ENCODE data around the gene GSAP.
"Not testable (repeated sequence)": the region's sequence is repeated elsewhere in the genome, so short reads cannot be mapped to it uniquely, and the experiment has no call there.

Gene GSAP

DNA sequence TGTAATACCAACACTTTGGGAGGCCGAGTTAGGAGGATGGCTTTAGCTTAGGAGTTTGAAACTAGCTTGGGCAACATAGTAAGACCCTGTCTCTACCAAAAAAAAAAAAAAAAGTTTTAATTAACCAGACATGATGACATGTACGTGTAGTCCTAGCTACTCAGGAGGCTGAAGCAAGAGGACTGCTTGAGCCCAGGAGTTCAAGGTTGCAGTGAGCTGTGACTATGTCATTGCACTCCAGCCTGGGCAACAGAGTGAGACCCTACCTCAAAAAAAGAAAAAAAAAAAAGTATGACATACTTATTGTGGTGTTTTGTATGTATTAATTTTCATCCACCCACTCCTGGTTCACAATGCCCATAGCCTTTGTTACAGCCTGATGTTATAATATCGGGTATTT lies 69.7 kb downstream of the GSAP start:
- no peak overlapping the region for H3K4me2 ChIP-seq (ENCODE audit: low read depth, low read length, poor library complexity, severe bottlenecking)
- no peak overlapping the region for H3K27ac ChIP-seq (ENCODE audit: low read depth, low read length)
- no peaks in the 10 kb centered on the region for H3K79me2 ChIP-seq (ENCODE audit: insufficient read depth, low read length)
- no peaks in the 10 kb centered on the region for H3F3A ChIP-seq (ENCODE audit: insufficient read depth)
- no peak overlapping the region for H2AFZ ChIP-seq (ENCODE audit: low read depth, low read length, severe bottlenecking)
- H3K4me3 ChIP-seq (ENCODE audit: insufficient read depth, low read length, poor library complexity, severe bottlenecking), result no peak overlapping the region
- H3K9me3 ChIP-seq (ENCODE audit: insufficient read depth, low read length), result no peaks in the 10 kb centered on the region
- H3K27me3 ChIP-seq (ENCODE audit: low read length), result no peaks in the 10 kb centered on the region
- H4K20me1 ChIP-seq (ENCODE audit: low read depth, low read length), result no peaks in the 10 kb centered on the region
- no peaks in the 10 kb centered on the region for H3K9me2 ChIP-seq (replicated peaks; ENCODE audit: insufficient read depth, low read length)
- no peaks in the 10 kb centered on the region for H3K36me3 ChIP-seq (ENCODE audit: low read length)
- no peak overlapping the region for H3K9ac ChIP-seq (ENCODE audit: low read length)
- TF ChIP-seq EZH2phosphoT487 (conservative IDR thresholded peaks at IDR 0.05; ENCODE audit: low read length), result no peak
- TF ChIP-seq, protein P1, sequence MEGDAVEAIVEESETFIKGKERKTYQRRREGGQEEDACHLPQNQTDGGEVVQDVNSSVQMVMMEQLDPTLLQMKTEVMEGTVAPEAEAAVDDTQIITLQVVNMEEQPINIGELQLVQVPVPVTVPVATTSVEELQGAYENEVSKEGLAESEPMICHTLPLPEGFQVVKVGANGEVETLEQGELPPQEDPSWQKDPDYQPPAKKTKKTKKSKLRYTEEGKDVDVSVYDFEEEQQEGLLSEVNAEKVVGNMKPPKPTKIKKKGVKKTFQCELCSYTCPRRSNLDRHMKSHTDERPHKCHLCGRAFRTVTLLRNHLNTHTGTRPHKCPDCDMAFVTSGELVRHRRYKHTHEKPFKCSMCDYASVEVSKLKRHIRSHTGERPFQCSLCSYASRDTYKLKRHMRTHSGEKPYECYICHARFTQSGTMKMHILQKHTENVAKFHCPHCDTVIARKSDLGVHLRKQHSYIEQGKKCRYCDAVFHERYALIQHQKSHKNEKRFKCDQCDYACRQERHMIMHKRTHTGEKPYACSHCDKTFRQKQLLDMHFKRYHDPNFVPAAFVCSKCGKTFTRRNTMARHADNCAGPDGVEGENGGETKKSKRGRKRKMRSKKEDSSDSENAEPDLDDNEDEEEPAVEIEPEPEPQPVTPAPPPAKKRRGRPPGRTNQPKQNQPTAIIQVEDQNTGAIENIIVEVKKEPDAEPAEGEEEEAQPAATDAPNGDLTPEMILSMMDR (IDR thresholded peaks at IDR 0.05; ENCODE audit: insufficient read depth, low read length, poor library complexity, severe bottlenecking), result no peak

DNA sequence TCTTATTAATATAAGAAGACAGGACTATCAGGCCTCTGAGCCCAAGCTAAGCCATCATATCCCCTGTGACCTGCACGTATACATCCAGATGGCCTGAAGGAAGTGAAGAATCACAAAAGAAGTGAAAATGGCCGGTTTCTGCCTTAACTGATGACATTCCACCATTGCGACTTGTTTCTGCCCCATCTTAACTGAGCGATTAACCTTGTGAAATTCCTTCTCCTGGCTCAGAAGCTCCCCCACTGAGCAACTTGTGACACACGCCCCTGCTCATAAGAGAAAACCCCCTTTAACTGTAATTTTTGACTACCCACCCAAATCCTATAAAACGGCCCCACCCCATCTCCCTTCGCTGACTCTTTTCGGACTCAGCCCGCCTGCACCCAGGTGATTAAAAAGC lies 70.7 kb downstream of the GSAP start:
- not testable (repeated sequence) for H3K4me2 ChIP-seq (ENCODE audit: low read depth, low read length, poor library complexity, severe bottlenecking); H3K27ac ChIP-seq (ENCODE audit: low read depth, low read length); H3F3A ChIP-seq (ENCODE audit: insufficient read depth); H3K27me3 ChIP-seq (ENCODE audit: low read length); H3K36me3 ChIP-seq (ENCODE audit: low read length); H4K20me1 ChIP-seq (ENCODE audit: low read depth, low read length); H3K4me3 ChIP-seq (ENCODE audit: insufficient read depth, low read length, poor library complexity, severe bottlenecking); H2AFZ ChIP-seq (ENCODE audit: low read depth, low read length, severe bottlenecking); H3K9ac ChIP-seq (ENCODE audit: low read length); H3K9me3 ChIP-seq (ENCODE audit: insufficient read depth, low read length); H3K9me2 ChIP-seq (replicated peaks; ENCODE audit: insufficient read depth, low read length); H3K79me2 ChIP-seq (ENCODE audit: insufficient read depth, low read length)

DNA sequence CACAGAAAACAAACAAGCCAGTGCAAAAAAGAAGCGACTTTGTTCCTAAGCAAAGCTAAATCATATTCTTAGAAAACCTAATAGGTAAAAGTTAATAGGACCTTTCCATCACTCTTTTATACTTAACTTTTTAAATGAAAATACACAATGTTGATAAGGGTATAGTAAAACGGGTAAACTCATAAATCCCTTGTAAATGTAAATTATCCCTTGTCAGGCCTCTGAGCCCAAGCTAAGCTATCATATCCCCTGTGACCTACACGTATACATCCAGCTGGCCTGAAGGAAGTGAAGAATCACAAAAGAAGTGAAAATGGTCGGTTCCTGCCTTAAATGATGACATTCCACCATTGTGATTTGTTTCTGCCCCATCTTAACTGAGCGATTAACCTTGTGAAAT lies 76.4 kb downstream of the GSAP start:
- no peak overlapping the region for H3K27ac ChIP-seq (ENCODE audit: low read depth, low read length)
- TF ChIP-seq, protein P1 (IDR thresholded peaks at IDR 0.05; ENCODE audit: insufficient read depth, low read length, poor library complexity, severe bottlenecking), result no peak
- no peak for TF ChIP-seq EZH2phosphoT487 (conservative IDR thresholded peaks at IDR 0.05; ENCODE audit: low read length)
- H3K9me3 ChIP-seq (ENCODE audit: insufficient read depth, low read length), result no peaks in the 10 kb centered on the region
- no peak overlapping the region for H3K4me3 ChIP-seq (ENCODE audit: insufficient read depth, low read length, poor library complexity, severe bottlenecking)
- H3K36me3 ChIP-seq (ENCODE audit: low read length), result no peaks in the 10 kb centered on the region
- H3K9me2 ChIP-seq (replicated peaks; ENCODE audit: insufficient read depth, low read length), result no peaks in the 10 kb centered on the region
- H3K79me2 ChIP-seq (ENCODE audit: insufficient read depth, low read length), result no peaks in the 10 kb centered on the region
- H3K4me2 ChIP-seq (ENCODE audit: low read depth, low read length, poor library complexity, severe bottlenecking), result no peak overlapping the region
- H4K20me1 ChIP-seq (ENCODE audit: low read depth, low read length), result no peaks in the 10 kb centered on the region
- no peak overlapping the region for H3K9ac ChIP-seq (ENCODE audit: low read length)
- H3F3A ChIP-seq (ENCODE audit: insufficient read depth), result no peaks in the 10 kb centered on the region
- H3K27me3 ChIP-seq (ENCODE audit: low read length), result no peaks in the 10 kb centered on the region
- H2AFZ ChIP-seq (ENCODE audit: low read depth, low read length, severe bottlenecking), result no peak overlapping the region

DNA sequence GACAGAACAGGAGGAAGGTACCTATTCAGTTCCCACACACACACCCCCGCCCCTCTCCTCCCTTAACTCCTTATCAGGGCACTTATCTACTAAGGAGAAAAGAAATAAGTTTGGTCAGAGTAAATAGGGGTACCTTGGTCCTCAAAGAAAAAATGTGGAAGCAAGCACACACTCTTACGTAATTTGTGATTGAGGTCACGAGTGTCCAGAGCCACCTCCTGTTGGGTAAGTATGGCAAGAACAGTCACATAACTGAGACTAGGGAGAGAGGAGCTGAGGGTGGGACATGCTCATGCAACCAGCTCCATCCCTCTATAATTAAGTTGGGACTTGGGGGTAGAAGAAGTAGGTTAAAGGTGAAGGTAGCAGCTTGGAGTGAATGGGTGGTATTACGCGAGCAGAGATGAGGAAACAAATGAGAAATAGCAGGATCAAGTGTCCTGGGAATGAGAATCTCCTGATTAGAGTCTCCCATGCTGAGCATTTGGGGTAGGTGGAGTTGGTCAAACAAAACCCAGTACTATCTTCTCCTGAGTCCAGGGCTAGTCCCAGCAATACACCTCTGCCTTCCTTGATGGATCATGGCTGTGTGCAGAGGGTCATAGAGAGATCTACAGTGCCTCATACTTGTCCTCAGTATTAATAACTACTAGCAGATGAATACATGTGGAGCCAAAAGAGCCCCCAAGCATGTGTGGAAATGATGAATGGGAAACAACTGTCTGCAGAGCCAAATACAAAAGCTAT lies 77.1 kb downstream of the GSAP start:
- Histone ChIP-seq H3K27ac (ENCODE audit: low read depth, low read length) (no peak overlapping the region), H3K4me3 (ENCODE audit: insufficient read depth, low read length, poor library complexity, severe bottlenecking) (no peak overlapping the region), H3K27me3 (ENCODE audit: low read length) (no peaks in the 10 kb centered on the region), H3K36me3 (ENCODE audit: low read length) (no peaks in the 10 kb centered on the region), H3K79me2 (ENCODE audit: insufficient read depth, low read length) (no peaks in the 10 kb centered on the region), H4K20me1 (ENCODE audit: low read depth, low read length) (no peaks in the 10 kb centered on the region), H3F3A (ENCODE audit: insufficient read depth) (no peaks in the 10 kb centered on the region), H3K4me2 (ENCODE audit: low read depth, low read length, poor library complexity, severe bottlenecking) (no peak overlapping the region), H3K9me3 (ENCODE audit: insufficient read depth, low read length) (no peaks in the 10 kb centered on the region), H3K9me2 (replicated peaks; ENCODE audit: insufficient read depth, low read length) (no peaks in the 10 kb centered on the region), H2AFZ (ENCODE audit: low read depth, low read length, severe bottlenecking) (no peak overlapping the region), H3K9ac (ENCODE audit: low read length) (no peak overlapping the region)
- no peak for TF ChIP-seq EZH2phosphoT487 (conservative IDR thresholded peaks at IDR 0.05; ENCODE audit: low read length)
- TF ChIP-seq, protein P1 (IDR thresholded peaks at IDR 0.05; ENCODE audit: insufficient read depth, low read length, poor library complexity, severe bottlenecking), result no peak

Data from SU-DHL-6 (cell line).